Measurements from ENCODE around the gene PLP1.

- no peak for TF ChIP-seq CSDC2 (CRISPR knock-in tag; IDR thresholded peaks at IDR 0.05)
- TF ChIP-seq CSRNP3 (CRISPR knock-in tag; IDR thresholded peaks at IDR 0.05), result no peak
- TF ChIP-seq TSHZ2 (CRISPR knock-in tag; IDR thresholded peaks at IDR 0.05), result no peak
- no peak for TF ChIP-seq PATZ1 (CRISPR knock-in tag; IDR thresholded peaks at IDR 0.05; ENCODE audit: borderline replicate concordance)
- no peak for TF ChIP-seq RARB (CRISPR knock-in tag; IDR thresholded peaks at IDR 0.05)
- no peak for TF ChIP-seq ZNF565 (CRISPR knock-in tag; conservative IDR thresholded peaks at IDR 0.05; ENCODE audit: low read depth)
- TF ChIP-seq ESRRG (CRISPR knock-in tag; IDR thresholded peaks at IDR 0.05), result no peak
- no peak for TF ChIP-seq PPARA (CRISPR knock-in tag; IDR thresholded peaks at IDR 0.05; ENCODE audit: borderline replicate concordance)
These were observed 54.2 kb downstream of the PLP1 start for GRCh38 chrX:103830848-103831247.

Data from SK-N-SH treated with all-trans-retinoic acid at 6 μM for 48 hours (cell line).